ENCODE data around the gene STAMBP.
A peak's percentile ranks its signal among the peaks of the same experiment; 100 is the strongest.
"Not testable (repeated sequence)": the region's sequence is repeated elsewhere in the genome, so short reads cannot be mapped to it uniquely, and the experiment has no call there.

Gene STAMBP

GRCh38 chr2:73828818-73829570, at the start of gene STAMBP:
Gene STAMBP, plus strand, starts transcription at chr2:73828961. Its CDS starts 1,896 bp downstream, at chr2:73830857.
- DNase-seq (ENCODE audit: low read depth): peak; percentile 98
- H3K4me3 ChIP-seq (ENCODE audit: low read depth, low read length): peak within 1 kb of the TSS; percentile 94
- TF ChIP-seq CTCF (conservative IDR thresholded peaks at IDR 0.05; ENCODE audit: low read depth, low read length): no peak

GRCh38 chr2:73779467-73780236, 49.1 kb upstream of the STAMBP start, which contains the start of gene DUSP11:
Gene DUSP11, minus strand, starts transcription at chr2:73780103. Its CDS starts 129 bp downstream, at chr2:73779974.
- H3K4me3 ChIP-seq (ENCODE audit: low read depth, low read length): peak within 1 kb of the TSS; percentile 93
- DNase-seq (ENCODE audit: low read depth): peak; percentile 96
- TF ChIP-seq CTCF (conservative IDR thresholded peaks at IDR 0.05; ENCODE audit: low read depth, low read length): peak; percentile 92

GRCh38 chr2:73780237-73780582, 48.6 kb upstream of the STAMBP start:
- no peak for TF ChIP-seq CTCF (conservative IDR thresholded peaks at IDR 0.05; ENCODE audit: low read depth, low read length)
- DNase-seq (ENCODE audit: low read depth): no peak
- H3K4me3 ChIP-seq (ENCODE audit: low read depth, low read length): peak overlapping the region; percentile 93

GRCh38 chr2:73783402-73783801, 45.4 kb upstream of the STAMBP start:
- H3K4me3 ChIP-seq (ENCODE audit: low read depth, low read length); DNase-seq (ENCODE audit: low read depth): not testable (repeated sequence)

- DNase-seq (ENCODE audit: low read depth); H3K4me3 ChIP-seq (ENCODE audit: low read depth, low read length): not testable (repeated sequence)
Observed at GRCh38 chr2:73783883-73784282, 44.9 kb upstream of the STAMBP start, which contains the start of gene C2orf78. Gene C2orf78, plus strand, starts transcription at chr2:73784183. Its CDS starts 127 bp downstream, at chr2:73784310.

- DNase-seq (ENCODE audit: low read depth): no peak
- no peak for TF ChIP-seq CTCF (conservative IDR thresholded peaks at IDR 0.05; ENCODE audit: low read depth, low read length)
- no peak overlapping the region for H3K4me3 ChIP-seq (ENCODE audit: low read depth, low read length)
Observed at GRCh38 chr2:73811878-73812277, 16.9 kb upstream of the STAMBP start.

GRCh38 chr2:73812635-73813034, 16.1 kb upstream of the STAMBP start:
- no peak overlapping the region for H3K4me3 ChIP-seq (ENCODE audit: low read depth, low read length)
- no peak for DNase-seq (ENCODE audit: low read depth)
- no peak for TF ChIP-seq CTCF (conservative IDR thresholded peaks at IDR 0.05; ENCODE audit: low read depth, low read length)

GRCh38 chr2:73818296-73818695, 10.5 kb upstream of the STAMBP start:
- no peak for DNase-seq (ENCODE audit: low read depth)
- TF ChIP-seq CTCF (conservative IDR thresholded peaks at IDR 0.05; ENCODE audit: low read depth, low read length): no peak
- H3K4me3 ChIP-seq (ENCODE audit: low read depth, low read length): no peak overlapping the region

All from choroid plexus epithelial cell (primary cell).